Body of pancreas (tissue), 4 donors: ENCODE measurements around the gene KCTD11. TPM values are rescaled to one million over a fixed set of nuclear protein-coding genes. Genes with fewer than 3 reads are reported as not detected.
A peak's percentile ranks its signal among the peaks of the same experiment; 100 is the strongest.

Experiments used
- ATAC-seq: fragments of 150-250 bp; one replicate; pipeline ENCODE4 v1.9.1; 2016
- DNase-seq, 4 donors: peaks; one replicate each; pipeline ENCODE4 v3.0.0-alpha.2; 2019
- H3K27ac ChIP-seq, 4 donors: fragments of 200-600 bp; sonication (generic); 1 replicate in 3 of 4; 2 replicates in 1 of 4; pipeline versions ENCODE4 v1.5.1 to v1.6.1; 2016 to 2019; ENCODE audit warnings: mild to moderate bottlenecking in 1 of 4, mixed read lengths in 1 of 4, moderate library complexity in 1 of 4
- H3K27me3 ChIP-seq, 2 donors: fragments of 200-600 bp; sonication (generic); one replicate each; pipeline ENCODE4 v1.6.0; 2016; ENCODE audit warnings: mild to moderate bottlenecking in 1 of 2
- H3K36me3 ChIP-seq, 2 donors: fragments of 200-600 bp; sonication (generic); replicated peaks in 1 of 2; 2 replicates each; pipeline ENCODE4 v1.5.1; 2016; ENCODE audit warnings: low read depth in 2 of 2; ENCODE audit not compliant: insufficient read depth in 1 of 2
- H3K4me1 ChIP-seq: fragments of 200-600 bp; sonication (generic); one replicate; pipeline ENCODE4 v1.6.0; 2016
- H3K4me3 ChIP-seq, 2 donors: fragments of 200-600 bp; sonication (generic); 1 replicate in 1 of 2; 2 replicates in 1 of 2; pipeline ENCODE4 v1.5.1; 2016 to 2019
- H3K9me3 ChIP-seq, 3 donors: fragments of 200-600 bp; sonication (generic); 1 replicate in 2 of 3; 2 replicates in 1 of 3; pipeline ENCODE4 v1.5.1; 2016
- CTCF ChIP-seq, 7 experiments: fragments of 450-650 bp in 4 of 7; fragments of 200-600 bp in 3 of 7; sonication (generic) in 3 of 7; IDR thresholded peaks; one replicate each; pipeline ENCODE4 v1.5.1; 2016 to 2019; ENCODE audit warnings: antibody characterized with exemption in 7 of 7
- POLR2A ChIP-seq, 3 donors: fragments of 450-650 bp; IDR thresholded peaks; one replicate each; pipeline ENCODE4 v1.6.1; 2016; ENCODE audit warnings: antibody characterized with exemption in 3 of 3, mild to moderate bottlenecking in 2 of 3
- whole genome bisulfite sequencing, 2 donors: methylation state at CpG; one replicate each; pipeline ENCODE4 v1.1.5; 2017; 5-methylcytosine and 5-hydroxymethylcytosine counted together
- intact Hi-C: fragments of 100-400 bp; cut with DNase I; formaldehyde crosslinking; loops from one replicate; pipeline ENCODE4 v1.15.1; 2023
- total RNA-seq, 2 donors: library from RNA; depleted of rRNA; stranded (reverse); fragments of >200 nt; gene quantifications; one replicate each; pipeline ENCODE4 v1.1.0, GENCODE V29; 2016

KCTD11 gene
- total RNA-seq, 2 donors from 2014 or later, result 2.6 to 5.6 TPM

GRCh38 chr17:7323731-7324437 is 28.1 kb upstream of the KCTD11 start:
- DNase-seq (peak in 3 of 4 donors; percentile 45 to 70 (median 60)), ATAC-seq (no peak)
- Histone ChIP-seq H3K27me3 (no peaks in the 10 kb centered on the region), H3K27ac (no peak overlapping the region), H3K36me3 (peaks cover 0 to 23% of the 10 kb centered on the region in 2 donors), H3K9me3 (no peaks in the 10 kb centered on the region), H3K4me3 (no peak overlapping the region), H3K4me1 (peaks cover 14% of the 10 kb centered on the region)
- intact Hi-C loops, result no loop called here
- 68 to 91% methylated on average over 25 to 39 of the region's 39 CpGs for WGBS, 2 donors
- TF ChIP-seq CTCF (IDR thresholded peaks at IDR 0.05) (peak; percentile 42 to 71 (median 64)), POLR2A (IDR thresholded peaks at IDR 0.05) (no peak)

- no peak for TF ChIP-seq CTCF (IDR thresholded peaks at IDR 0.05)
- TF ChIP-seq POLR2A (IDR thresholded peaks at IDR 0.05), result no peak
- 85 to 93% methylated on average over 3 of the region's 3 CpGs for WGBS, 2 donors
- Histone ChIP-seq H3K9me3 (no peaks in the 10 kb centered on the region), H3K4me3 (no peak overlapping the region), H3K4me1 (peaks cover 14% of the 10 kb centered on the region), H3K27ac (no peak overlapping the region), H3K27me3 (no peaks in the 10 kb centered on the region), H3K36me3 (peaks cover 0 to 23% of the 10 kb centered on the region in 2 donors)
- DNase-seq, result no peak
- intact Hi-C loops, result no loop called here
- ATAC-seq, result no peak
Observed at GRCh38 chr17:7324438-7324779, 27.6 kb upstream of the KCTD11 start.

GRCh38 chr17:7325031-7325528 is 26.9 kb upstream of the KCTD11 start:
- Histone ChIP-seq H3K4me1 (peaks cover 17% of the 10 kb centered on the region), H3K27me3 (no peaks in the 10 kb centered on the region), H3K36me3 (peaks cover 0 to 23% of the 10 kb centered on the region in 2 donors), H3K4me3 (no peak overlapping the region), H3K27ac (no peak overlapping the region), H3K9me3 (no peaks in the 10 kb centered on the region)
- intact Hi-C loops, result no loop called here
- TF ChIP-seq POLR2A (IDR thresholded peaks at IDR 0.05) (no peak), CTCF (IDR thresholded peaks at IDR 0.05) (no peak)
- ATAC-seq (no peak), DNase-seq (no peak)
- WGBS, 2 donors, result 82 to 89% methylated on average over 11 to 18 of the region's 19 CpGs

- H3K36me3 ChIP-seq, result peaks cover 0 to 16% of the 10 kb centered on the region in 2 donors
- intact Hi-C loops, result no loop called here
- H3K9me3 ChIP-seq, result no peaks in the 10 kb centered on the region
- H3K4me1 ChIP-seq, result peaks cover 25% of the 10 kb centered on the region
- no peak for ATAC-seq
- TF ChIP-seq CTCF (IDR thresholded peaks at IDR 0.05) (no peak), POLR2A (IDR thresholded peaks at IDR 0.05) (no peak)
- H3K27me3 ChIP-seq, result no peaks in the 10 kb centered on the region
- H3K4me3 ChIP-seq, result no peak overlapping the region
- 67 to 87% methylated on average over 5 to 7 of the region's 11 CpGs for WGBS, 2 donors
- H3K27ac ChIP-seq, result no peak overlapping the region
- DNase-seq, result no peak
Observed at GRCh38 chr17:7326186-7326585, 25.8 kb upstream of the KCTD11 start.

- no peaks in the 10 kb centered on the region for H3K9me3 ChIP-seq
- no peak overlapping the region for H3K4me3 ChIP-seq
- H3K27me3 ChIP-seq, result no peaks in the 10 kb centered on the region
- 92% methylated on average over 7 of the region's 7 CpGs for WGBS, 2 donors
- DNase-seq, result no peak
- intact Hi-C loops, result no loop called here
- ATAC-seq, result no peak
- H3K4me1 ChIP-seq, result peaks cover 25% of the 10 kb centered on the region
- no peak overlapping the region for H3K27ac ChIP-seq
- H3K36me3 ChIP-seq, result peaks cover 0 to 9% of the 10 kb centered on the region in 2 donors
- no peak for TF ChIP-seq CTCF (IDR thresholded peaks at IDR 0.05)
- no peak for TF ChIP-seq POLR2A (IDR thresholded peaks at IDR 0.05)
Observed at GRCh38 chr17:7327056-7327455, 24.9 kb upstream of the KCTD11 start.
